Measurements from ENCODE around the gene NEURL1.

NEURL1 gene

DNA sequence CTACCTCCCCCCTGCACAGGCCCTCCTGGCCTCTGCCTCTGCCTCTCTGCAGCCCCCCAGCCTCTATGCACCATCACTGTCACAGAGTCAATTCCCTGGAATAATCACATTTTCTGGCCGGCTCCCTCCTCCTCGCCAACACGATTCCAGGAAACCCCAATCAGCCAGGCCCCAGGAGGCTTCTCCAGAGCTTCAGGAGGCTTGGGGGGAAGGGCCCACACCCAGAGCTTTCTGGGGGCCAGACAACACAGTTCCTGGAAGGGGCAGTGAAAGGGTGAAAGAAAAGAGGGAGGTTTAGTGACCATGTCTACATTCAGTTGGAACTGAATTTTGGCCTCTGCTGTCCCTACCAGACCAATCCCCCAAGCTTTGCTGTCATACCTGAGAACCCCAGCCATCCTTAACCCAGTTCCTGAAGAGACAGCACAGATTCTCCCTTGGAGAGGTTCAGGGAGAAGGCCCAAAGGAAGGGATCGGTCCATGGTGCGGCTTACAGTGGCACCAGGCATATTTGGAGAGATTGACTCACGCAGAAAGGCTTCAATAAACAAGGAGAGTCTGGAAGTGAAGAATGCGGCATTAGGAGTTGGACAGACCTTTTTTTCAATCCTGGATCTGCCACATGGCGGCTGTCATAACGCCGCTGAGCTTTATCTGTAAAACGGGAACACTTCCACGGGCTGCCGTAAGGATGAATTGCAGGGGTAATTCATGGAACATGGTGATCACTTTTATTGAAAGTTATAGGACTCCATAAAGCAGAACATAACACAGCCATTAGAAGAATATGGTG is 89.0 kb downstream of the NEURL1 start:
- DNase-seq (ENCODE audit: low read depth in 1 of 2, low spot score in 1 of 2), result no peak

- no peak for DNase-seq (ENCODE audit: low read depth in 1 of 2, low spot score in 1 of 2)
These were observed 90.3 kb downstream of the NEURL1 start for GRCh38 chr10:103583871-103584215.

DNA sequence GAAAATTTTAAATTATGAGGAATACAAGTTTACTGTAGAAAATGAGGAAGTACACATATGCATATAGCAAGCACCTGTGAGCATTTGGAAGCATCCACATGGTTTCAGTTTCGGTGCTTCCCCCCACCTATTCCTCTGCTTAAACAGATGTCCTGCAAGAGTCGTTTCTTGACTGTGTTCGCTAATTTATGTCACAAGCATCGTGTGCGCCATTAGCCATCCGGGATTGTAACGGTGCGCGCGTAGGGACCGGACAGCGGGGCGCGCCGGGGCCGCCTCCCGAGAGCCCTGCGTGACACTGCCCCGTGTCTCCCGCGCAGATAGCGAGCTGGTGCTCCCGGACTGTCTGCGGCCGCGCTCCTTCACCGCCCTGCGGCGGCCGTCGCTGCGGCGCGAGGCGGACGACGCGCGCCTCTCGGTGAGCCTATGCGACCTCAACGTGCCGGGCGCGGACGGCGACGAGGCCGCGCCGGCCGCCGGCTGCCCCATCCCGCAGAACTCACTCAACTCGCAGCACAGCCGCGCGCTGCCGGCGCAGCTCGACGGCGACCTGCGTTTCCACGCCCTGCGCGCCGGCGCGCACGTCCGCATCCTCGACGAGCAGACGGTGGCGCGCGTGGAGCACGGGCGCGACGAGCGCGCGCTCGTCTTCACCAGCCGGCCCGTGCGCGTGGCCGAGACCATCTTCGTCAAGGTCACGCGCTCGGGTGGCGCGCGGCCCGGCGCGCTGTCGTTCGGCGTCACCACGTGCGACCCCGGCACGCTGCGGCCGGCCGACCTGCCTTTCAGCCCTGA is 90.9 kb downstream of the NEURL1 start:
- peak; percentile 47 to 54 for DNase-seq (ENCODE audit: low read depth in 1 of 2, low spot score in 1 of 2)

GRCh38 chr10:103585011-103585405 is 91.5 kb downstream of the NEURL1 start:
- no peak for DNase-seq (ENCODE audit: low read depth in 1 of 2, low spot score in 1 of 2)

- no peak for DNase-seq (ENCODE audit: low read depth in 1 of 2, low spot score in 1 of 2)
These were observed 93.6 kb downstream of the NEURL1 start for GRCh38 chr10:103587073-103587472.

DNA sequence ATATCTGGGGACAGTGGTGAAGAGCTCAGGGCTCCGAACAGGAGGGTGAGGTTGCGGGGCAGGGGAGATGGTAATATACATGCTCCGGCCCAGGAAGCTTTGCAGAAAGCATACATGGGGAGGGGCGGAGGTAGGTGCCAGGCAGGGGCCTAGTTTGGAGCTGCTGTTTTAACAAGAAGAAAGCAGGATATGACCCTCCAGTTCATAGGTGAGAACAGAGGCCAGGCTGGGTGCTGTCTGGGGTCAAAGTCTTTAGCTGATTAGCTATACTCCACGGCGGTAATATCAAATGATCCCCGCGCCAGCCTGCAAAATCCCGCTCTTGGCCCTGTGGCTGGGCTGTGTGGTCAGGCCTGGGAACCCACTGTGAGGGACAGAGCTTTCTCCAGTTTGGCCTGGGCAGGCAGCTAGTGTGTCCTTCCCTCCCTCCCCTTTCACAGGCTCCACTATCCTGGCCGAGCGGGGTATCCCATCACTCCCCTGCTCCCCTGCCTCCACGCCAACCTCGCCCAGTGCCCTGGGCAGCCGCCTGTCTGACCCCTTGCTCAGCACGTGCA is 95.6 kb downstream of the NEURL1 start:
- no peak for DNase-seq (ENCODE audit: low read depth in 1 of 2, low spot score in 1 of 2)

- no peak for DNase-seq (ENCODE audit: low read depth in 1 of 2, low spot score in 1 of 2)
These were observed 96.6 kb downstream of the NEURL1 start for GRCh38 chr10:103590060-103590459.

GRCh38 chr10:103590744-103591291 is 97.3 kb downstream of the NEURL1 start:
- no peak for DNase-seq (ENCODE audit: low read depth in 1 of 2, low spot score in 1 of 2)

DNA sequence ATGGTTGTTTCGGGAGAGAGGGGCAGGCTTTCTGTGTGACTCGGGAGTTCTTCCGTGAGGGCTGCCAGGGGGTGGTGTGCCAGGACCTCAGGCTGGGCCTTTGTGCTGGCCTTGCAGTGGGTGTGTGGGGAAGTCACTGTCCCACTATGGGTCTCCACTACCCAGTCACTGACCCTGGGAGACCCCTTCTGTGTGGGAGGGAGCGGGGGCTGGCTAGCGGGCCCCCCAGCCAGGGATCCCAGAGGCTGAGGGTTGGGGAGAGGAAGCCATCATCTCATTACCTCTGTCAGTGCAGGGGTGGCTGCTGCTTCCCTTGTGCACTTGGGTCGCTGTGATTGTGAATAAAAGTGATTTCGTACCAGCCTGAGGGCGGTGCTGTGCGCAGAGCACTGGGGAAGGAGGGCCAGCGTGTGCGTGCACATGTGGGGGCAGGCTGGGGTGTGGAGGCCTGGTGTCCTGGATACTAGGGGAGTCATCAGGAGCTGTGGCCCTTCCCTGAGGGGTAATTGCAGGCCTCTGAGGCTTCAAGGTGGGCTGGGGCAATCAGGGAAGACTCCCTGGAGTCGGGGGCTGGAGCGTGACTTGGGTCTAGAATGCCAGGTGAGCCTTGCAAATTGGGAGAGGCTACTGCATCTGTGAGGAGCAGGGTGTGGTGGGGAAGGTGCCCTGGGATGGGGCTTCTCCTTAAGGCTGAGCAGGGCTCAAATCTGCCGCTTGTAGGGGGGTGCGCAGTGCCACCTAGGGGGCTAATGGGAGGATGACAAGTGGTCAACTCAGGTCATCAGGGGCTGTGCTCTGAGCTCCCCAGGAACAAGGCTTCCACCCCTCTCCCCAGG is 98.9 kb downstream of the NEURL1 start:
- DNase-seq (ENCODE audit: low read depth in 1 of 2, low spot score in 1 of 2), result peak in 1 of 2 donors; percentile 15

DNA sequence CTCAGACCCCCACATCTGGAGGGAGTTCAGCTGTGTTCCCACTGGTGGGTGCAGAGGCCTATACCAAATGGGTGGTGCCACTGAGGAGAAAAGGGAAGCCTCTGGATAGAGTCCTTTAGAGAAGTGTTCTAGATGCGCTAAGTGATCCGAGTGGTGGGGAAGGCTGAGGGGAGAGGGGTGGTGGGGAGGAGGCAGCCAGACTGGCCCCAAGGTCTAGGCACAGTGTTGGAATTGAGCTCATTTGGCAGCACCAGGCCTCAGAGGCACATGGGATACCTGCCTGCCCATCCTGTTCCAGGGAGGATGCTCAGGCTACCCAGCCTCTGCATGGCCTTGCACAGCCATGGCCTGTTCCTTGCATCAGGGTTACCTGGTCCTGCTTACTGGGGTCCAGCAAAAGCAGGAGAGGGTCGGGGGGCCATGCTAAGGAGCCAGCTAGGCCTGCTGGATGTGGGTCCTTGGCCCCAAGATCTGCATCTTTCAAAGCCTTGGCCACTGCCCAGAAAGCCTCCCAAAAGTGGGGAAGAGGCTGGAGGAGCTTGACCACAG is 99.6 kb downstream of the NEURL1 start:
- no peak for DNase-seq (ENCODE audit: low read depth in 1 of 2, low spot score in 1 of 2)

GRCh38 chr10:103595933-103596726 is 102.6 kb downstream of the NEURL1 start:
- DNase-seq (ENCODE audit: low read depth in 1 of 2, low spot score in 1 of 2), result no peak

GRCh38 chr10:103597003-103597402 is 103.5 kb downstream of the NEURL1 start:
- DNase-seq (ENCODE audit: low read depth in 1 of 2, low spot score in 1 of 2), result no peak

- no peak for DNase-seq (ENCODE audit: low read depth in 1 of 2, low spot score in 1 of 2)
These were observed 105.2 kb downstream of the NEURL1 start for GRCh38 chr10:103598654-103599115.

- no peak for DNase-seq (ENCODE audit: low read depth in 1 of 2, low spot score in 1 of 2)
These were observed 105.7 kb downstream of the NEURL1 start for GRCh38 chr10:103599211-103599610.

GRCh38 chr10:103599907-103600306 is 106.4 kb downstream of the NEURL1 start:
- DNase-seq (ENCODE audit: low read depth in 1 of 2, low spot score in 1 of 2), result no peak

DNA sequence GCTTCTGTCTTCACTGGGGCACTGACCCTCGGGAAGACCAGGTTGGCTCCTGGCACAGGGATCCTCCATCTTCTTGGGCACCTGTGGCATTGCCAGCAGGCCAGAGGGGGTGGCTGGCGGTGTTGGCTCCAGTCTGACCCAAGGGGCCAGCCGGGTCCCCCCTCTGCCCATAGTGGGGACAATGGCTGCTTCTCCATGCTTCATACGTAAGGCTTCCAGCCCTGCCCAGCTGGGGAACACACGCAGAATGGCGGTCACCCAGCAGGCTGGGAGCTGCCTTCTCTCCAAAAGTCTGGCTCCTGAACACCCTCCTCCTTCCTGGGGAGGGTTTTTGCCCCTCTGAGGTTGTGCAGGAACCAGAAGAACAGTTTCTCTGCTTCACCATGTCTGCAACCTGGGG is 106.8 kb downstream of the NEURL1 start:
- no peak for DNase-seq (ENCODE audit: low read depth in 1 of 2, low spot score in 1 of 2)

GRCh38 chr10:103600956-103601569 is 107.6 kb downstream of the NEURL1 start:
- no peak for DNase-seq (ENCODE audit: low read depth in 1 of 2, low spot score in 1 of 2)

GRCh38 chr10:103602028-103602851 is 108.7 kb downstream of the NEURL1 start:
- DNase-seq (ENCODE audit: low read depth in 1 of 2, low spot score in 1 of 2), result no peak

DNA sequence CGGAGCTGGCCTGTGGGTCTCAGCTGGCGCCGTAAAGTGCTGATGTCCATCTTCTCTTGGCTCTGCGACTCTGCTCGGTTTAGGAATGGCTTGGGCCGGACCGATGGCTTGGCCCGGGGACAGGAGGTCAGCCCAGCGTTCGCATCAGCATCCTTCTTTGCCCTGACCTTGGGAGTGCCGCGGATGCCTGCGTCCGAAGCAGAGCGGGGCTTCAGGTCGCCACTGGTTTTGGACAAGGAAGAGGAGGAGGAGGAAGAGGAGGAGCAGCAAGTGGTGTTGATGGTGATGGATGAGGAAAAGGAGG is 109.3 kb downstream of the NEURL1 start:
- no peak for DNase-seq (ENCODE audit: low read depth in 1 of 2, low spot score in 1 of 2)
